PC-9 (cell line): Measurements from ENCODE around the gene SUN1. TPM values are rescaled to one million over a fixed set of nuclear protein-coding genes. Genes with fewer than 3 reads are reported as not detected.
"Not testable (repeated sequence)": the region's sequence is repeated elsewhere in the genome, so short reads cannot be mapped to it uniquely, and the experiment has no call there.

Experiments used
- BruUV-seq: library from RNA; stranded (reverse); fragments of 400-500 nt; replicated peaks from 2 replicates; lab custom pipeline; 2021; lab: Mats Ljungman, UMichigan
- CTCF ChIA-PET: fragments of 300-600 bp; sonication (Branson Sonifier 250); formaldehyde crosslinking; loops from one replicate; lab custom pipeline; 2022; ENCODE audit warnings: antibody characterized with exemption; lab: Charles Lee
- POLR2A ChIA-PET: fragments of 300-600 bp; sonication (Branson Sonifier 250); formaldehyde crosslinking; loops from one replicate; lab custom pipeline; 2022; ENCODE audit warnings: antibody characterized with exemption; ENCODE audit not compliant: unreplicated experiment; lab: Charles Lee
- DNase-seq, 2 experiments: peaks; one replicate each; pipeline versions ENCODE4 v3.0.0 to v3.0.0-alpha.2; 2015 to 2022; ENCODE audit warnings: mixed read lengths in 1 of 2
- H2AFZ ChIP-seq: fragments of 200-600 bp; sonication (generic); 2 replicates; pipeline ENCODE4 v1.8.1; 2017; ENCODE audit warnings: antibody characterized with exemption
- H3F3A ChIP-seq: fragments of 200-600 bp; sonication (generic); 2 replicates; pipeline ENCODE4 v1.8.1; 2017; ENCODE audit warnings: antibody characterized with exemption, mild to moderate bottlenecking, low read depth; ENCODE audit not compliant: insufficient read depth
- H3K27ac ChIP-seq: fragments of 200-600 bp; sonication (generic); 2 replicates; pipeline ENCODE4 v1.6.1; 2016; ENCODE audit warnings: mixed run types
- H3K27me3 ChIP-seq: fragments of 200-600 bp; sonication (generic); 2 replicates; pipeline ENCODE4 v1.6.1; 2016; ENCODE audit warnings: low read depth, mixed run types; ENCODE audit not compliant: insufficient read depth
- H3K36me3 ChIP-seq: fragments of 200-600 bp; sonication (generic); 2 replicates; pipeline ENCODE4 v1.6.1; 2016; ENCODE audit warnings: low read depth, mixed run types
- H3K4me1 ChIP-seq: fragments of 200-600 bp; sonication (generic); replicated peaks from 2 replicates; pipeline ENCODE4 v1.6.1; 2016; ENCODE audit warnings: mixed run types; ENCODE audit not compliant: insufficient read depth
- H3K4me2 ChIP-seq: fragments of 200-600 bp; sonication (generic); 2 replicates; pipeline ENCODE4 v1.6.1; 2017; ENCODE audit warnings: mixed run types
- H3K4me3 ChIP-seq: fragments of 200-600 bp; sonication (generic); 2 replicates; pipeline ENCODE4 v1.6.1; 2016; ENCODE audit warnings: mixed run types
- H3K79me2 ChIP-seq: fragments of 200-600 bp; sonication (generic); 2 replicates; pipeline ENCODE4 v1.6.1; 2017; ENCODE audit warnings: low read depth, mixed run types
- H3K9me2 ChIP-seq: fragments of 200-600 bp; sonication (generic); 2 replicates; pipeline ENCODE4 v1.8.1; 2017; ENCODE audit warnings: mild to moderate bottlenecking; ENCODE audit not compliant: insufficient read depth
- H3K9me3 ChIP-seq: fragments of 200-600 bp; sonication (generic); 2 replicates; pipeline ENCODE4 v1.8.1; 2016; ENCODE audit warnings: low read depth; ENCODE audit not compliant: insufficient read depth
- H4K20me1 ChIP-seq: fragments of 200-600 bp; sonication (generic); 2 replicates; pipeline ENCODE4 v1.8.1; 2017; ENCODE audit not compliant: insufficient read depth
- EZH2 ChIP-seq: fragments of 200-600 bp; sonication (generic); IDR thresholded peaks from 2 replicates; pipeline ENCODE4 v1.8.0; 2017; ENCODE audit warnings: antibody characterized with exemption, low read depth
- intact Hi-C: fragments of 100-400 bp; cut with micrococcal nuclease; formaldehyde crosslinking; loops from one replicate; pipeline ENCODE4 v1.10.0; 2022; ENCODE audit not compliant: unreplicated experiment
- total RNA-seq: library from RNA; stranded (reverse); gene quantifications from 2 replicates; pipeline ENCODE4 v1.2.3, GENCODE V29; 2021
- TF ChIP-seq, protein P1 (sequence below): fragments of 200-600 bp; sonication (generic); conservative IDR thresholded peaks from 2 replicates; pipeline ENCODE4 v1.6.1; 2017; ENCODE audit warnings: mixed run types, antibody characterized with exemption, mild to moderate bottlenecking, moderate library complexity

Gene SUN1
- total RNA-seq, 1 experiment from 2014 or later, result 245 TPM

DNA sequence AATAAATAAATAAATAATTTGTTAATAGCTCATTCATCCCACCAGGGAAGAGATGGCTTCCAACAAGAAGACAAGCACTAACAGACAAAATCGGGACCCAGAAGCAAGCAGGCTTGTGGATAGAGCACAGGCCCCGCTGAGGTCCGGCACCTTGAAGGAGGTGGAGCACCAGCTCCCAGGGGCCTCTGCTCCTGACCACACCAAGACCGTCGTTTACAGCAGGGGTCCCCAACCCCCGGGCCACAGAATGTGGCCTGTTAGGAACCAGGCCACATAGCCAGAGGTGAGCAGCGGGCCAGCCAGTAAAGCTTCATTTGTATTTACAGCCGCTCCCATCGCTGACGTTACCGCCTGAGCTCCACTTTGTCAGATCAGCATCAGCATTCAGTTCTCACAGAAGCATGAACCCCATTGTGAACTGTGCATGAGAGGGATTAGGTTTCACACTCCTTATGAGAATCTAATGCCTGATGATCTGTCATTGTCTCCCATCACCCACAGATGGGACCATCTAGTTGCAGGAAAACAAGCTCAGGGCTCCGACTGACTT lies 33.3 kb upstream of the SUN1 start:
- BruUV-seq, result no TSS peak

DNA sequence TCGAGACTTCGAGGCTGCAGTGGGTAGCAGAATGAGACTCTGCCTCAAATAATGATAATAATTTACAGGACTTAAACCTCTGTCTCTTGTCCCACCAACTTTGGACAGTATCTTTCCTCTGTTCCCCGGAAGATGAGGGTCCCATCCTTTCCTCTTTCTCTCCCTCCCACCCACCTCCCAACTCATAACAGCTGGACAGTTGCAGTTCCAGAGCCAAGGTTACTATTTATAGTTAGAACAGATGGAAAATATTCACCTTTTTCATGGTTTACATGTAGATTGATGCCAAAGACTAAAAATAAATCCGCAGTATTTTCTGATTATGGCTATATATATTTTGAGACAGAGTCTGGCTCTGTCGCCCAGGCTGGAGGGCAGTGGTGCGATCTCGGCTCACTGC lies 31.6 kb upstream of the SUN1 start:
- ChIA-PET POLR2A (no interaction called here), CTCF (interaction anchor here (0.7 kb wide), 1 partner anchor 16 kb away, joined by 3 read pairs; no protein-coding TSS in a partner anchor)
- Histone ChIP-seq H3K36me3 (no peaks in the 10 kb centered on the region), H4K20me1 (no peaks in the 10 kb centered on the region), H3K4me3 (no peak overlapping the region), H3K27ac (no peak overlapping the region), H3K79me2 (no peaks in the 10 kb centered on the region), H3K9me2 (no peaks in the 10 kb centered on the region), H2AFZ (no peak overlapping the region), H3K4me1 (no peaks in the 10 kb centered on the region), H3K27me3 (no peaks in the 10 kb centered on the region), H3K4me2 (no peak overlapping the region), H3F3A (peaks cover 5% of the 10 kb centered on the region; the same call in 1 of the 2 replicates), H3K9me3 (no peaks in the 10 kb centered on the region)
- DNase-seq, result no peak
- intact Hi-C loops, result no loop called here
- BruUV-seq, result no TSS peak
- no peak for TF ChIP-seq EZH2
- TF ChIP-seq, protein P1, sequence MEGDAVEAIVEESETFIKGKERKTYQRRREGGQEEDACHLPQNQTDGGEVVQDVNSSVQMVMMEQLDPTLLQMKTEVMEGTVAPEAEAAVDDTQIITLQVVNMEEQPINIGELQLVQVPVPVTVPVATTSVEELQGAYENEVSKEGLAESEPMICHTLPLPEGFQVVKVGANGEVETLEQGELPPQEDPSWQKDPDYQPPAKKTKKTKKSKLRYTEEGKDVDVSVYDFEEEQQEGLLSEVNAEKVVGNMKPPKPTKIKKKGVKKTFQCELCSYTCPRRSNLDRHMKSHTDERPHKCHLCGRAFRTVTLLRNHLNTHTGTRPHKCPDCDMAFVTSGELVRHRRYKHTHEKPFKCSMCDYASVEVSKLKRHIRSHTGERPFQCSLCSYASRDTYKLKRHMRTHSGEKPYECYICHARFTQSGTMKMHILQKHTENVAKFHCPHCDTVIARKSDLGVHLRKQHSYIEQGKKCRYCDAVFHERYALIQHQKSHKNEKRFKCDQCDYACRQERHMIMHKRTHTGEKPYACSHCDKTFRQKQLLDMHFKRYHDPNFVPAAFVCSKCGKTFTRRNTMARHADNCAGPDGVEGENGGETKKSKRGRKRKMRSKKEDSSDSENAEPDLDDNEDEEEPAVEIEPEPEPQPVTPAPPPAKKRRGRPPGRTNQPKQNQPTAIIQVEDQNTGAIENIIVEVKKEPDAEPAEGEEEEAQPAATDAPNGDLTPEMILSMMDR, result no peak

More for the DNA sequence above, 33.3 kb upstream of the SUN1 start:
- Histone ChIP-seq H3K79me2 (no peaks in the 10 kb centered on the region), H3K4me3 (no peak overlapping the region), H3K27ac (no peak overlapping the region), H3K9me3 (no peaks in the 10 kb centered on the region), H3K9me2 (no peaks in the 10 kb centered on the region), H3K36me3 (no peaks in the 10 kb centered on the region), H4K20me1 (no peaks in the 10 kb centered on the region), H2AFZ (no peak overlapping the region), H3K4me1 (no peaks in the 10 kb centered on the region), H3F3A (peaks cover 5% of the 10 kb centered on the region; the same call in 1 of the 2 replicates), H3K4me2 (no peak overlapping the region), H3K27me3 (no peaks in the 10 kb centered on the region)
- TF ChIP-seq EZH2, result no peak
- TF ChIP-seq, protein P1, result no peak
- intact Hi-C loops, result no loop called here
- POLR2A ChIA-PET, result interaction anchor here (0.7 to 0.9 kb wide), 2 partner anchors 20 to 33 kb away, joined by 3 to 8 read pairs; partner anchors contain the start of gene SUN1
- no peak for DNase-seq
- CTCF ChIA-PET, result interaction anchor here (0.6 kb wide), 1 partner anchor 10 kb away, joined by 3 read pairs; no protein-coding TSS in a partner anchor

DNA sequence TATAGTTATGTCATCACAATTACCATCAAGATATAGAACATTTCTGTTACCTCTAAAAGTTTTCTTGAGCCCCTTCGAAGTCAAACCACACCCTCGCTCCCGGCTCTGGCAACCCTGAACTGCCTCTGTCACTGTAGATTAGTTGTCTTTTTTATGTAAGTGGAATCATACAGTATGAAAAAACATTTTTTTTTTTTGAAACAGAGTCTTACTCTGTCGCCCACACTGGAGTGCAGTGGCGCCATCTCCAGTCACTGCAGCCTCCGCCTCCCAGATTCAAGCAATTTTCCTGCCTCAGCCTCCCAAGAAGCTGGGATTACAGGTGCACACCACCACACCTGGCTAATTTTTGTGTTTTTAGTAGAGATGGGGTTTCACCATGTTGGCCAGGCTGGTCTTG lies 30.9 kb upstream of the SUN1 start:
- H3K27ac ChIP-seq, H3F3A ChIP-seq, CTCF ChIA-PET: not testable (repeated sequence)

More for the DNA sequence above, 30.9 kb upstream of the SUN1 start:
- H4K20me1 ChIP-seq, H3K9me3 ChIP-seq, H3K79me2 ChIP-seq, intact Hi-C loops, H3K9me2 ChIP-seq, DNase-seq, H3K27me3 ChIP-seq, H3K4me2 ChIP-seq, BruUV-seq, H3K4me3 ChIP-seq, H3K4me1 ChIP-seq, H2AFZ ChIP-seq, H3K36me3 ChIP-seq: not testable (repeated sequence)
- POLR2A ChIA-PET, result interaction anchor here (0.7 kb wide), 1 partner anchor 9 kb away, joined by 8 read pairs; no protein-coding TSS in a partner anchor
